Measurements from ENCODE around the gene FBXO21.

The FBXO21 gene

DNA sequence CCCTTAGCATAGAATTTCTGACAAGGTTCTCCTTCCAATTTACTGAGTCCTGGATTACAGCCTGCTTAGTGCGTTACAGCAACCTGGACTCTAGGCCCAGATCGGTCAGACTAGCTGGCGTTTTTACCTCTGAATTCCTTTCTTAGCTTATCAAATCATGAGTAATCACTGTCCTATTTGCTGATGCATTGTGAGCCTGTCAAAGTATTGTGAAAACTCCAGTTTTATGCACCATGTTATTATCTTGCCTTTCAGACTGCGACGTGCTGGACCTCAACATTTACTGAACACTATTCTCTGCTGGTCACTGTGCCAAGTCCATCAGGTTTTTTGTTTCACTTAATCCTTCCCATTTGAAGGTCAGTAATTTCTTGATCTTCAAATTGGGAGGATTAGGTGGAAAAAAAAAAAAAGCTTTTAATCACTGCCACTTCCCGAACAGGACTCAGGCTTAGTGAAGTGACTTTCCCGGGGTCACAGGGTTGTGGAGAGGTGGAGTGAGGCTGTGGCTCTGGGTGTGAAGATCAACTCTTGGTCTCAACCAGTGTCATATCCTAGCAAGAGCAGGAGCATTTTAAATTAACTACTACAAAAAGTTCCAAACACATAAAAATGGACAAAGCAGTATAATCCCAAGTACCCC, 31.2 kb downstream of the FBXO21 start:
- Histone ChIP-seq H3K27ac (ENCODE audit: low read depth, low read length) (no peak overlapping the region), H2BK12ac (ENCODE audit: low read length) (no peak overlapping the region), H3K4ac (ENCODE audit: low read depth, low read length) (no peak overlapping the region), H3K9me3 (ENCODE audit: insufficient read depth, low read depth, low read length) (no peaks in the 10 kb centered on the region), H2AFZ (ENCODE audit: insufficient read depth, low read length, poor library complexity) (no peak overlapping the region), H2AK5ac (ENCODE audit: low read length) (no peak overlapping the region), H3K4me2 (ENCODE audit: low read length) (no peak overlapping the region), H3K14ac (ENCODE audit: low read length) (no peak overlapping the region), H3K23ac (ENCODE audit: low read length) (no peak overlapping the region), H4K8ac (ENCODE audit: low read depth, low read length) (no peak overlapping the region), H3K4me3 (ENCODE audit: low read depth, low read length) (no peak overlapping the region), H2BK120ac (ENCODE audit: insufficient read depth, low read length, poor library complexity) (no peak overlapping the region), H3K4me1 (ENCODE audit: control insufficient read depth in 1 of 2, insufficient read depth in 2 of 2, low read length in 2 of 2) (no peaks in the 10 kb centered on the region), H3K36me3 (ENCODE audit: control insufficient read depth in 1 of 2, insufficient read depth in 2 of 2, low read length in 2 of 2) (peaks cover 50 to 72% of the 10 kb centered on the region in 2 experiments), H4K12ac (ENCODE audit: low read depth, low read length) (no peak overlapping the region), H3K9ac (ENCODE audit: low read length) (no peak overlapping the region), H4K91ac (ENCODE audit: low read depth, low read length) (no peak overlapping the region), H3K18ac (ENCODE audit: low read length) (no peak overlapping the region), H3K79me2 (ENCODE audit: control insufficient read depth, insufficient read depth, low read length, poor library complexity) (no peaks in the 10 kb centered on the region), H3K27me3 (ENCODE audit: insufficient read depth, low read length) (no peaks in the 10 kb centered on the region), H2BK5ac (ENCODE audit: low read depth, low read length, poor library complexity) (no peak overlapping the region), H3K79me1 (ENCODE audit: low read length) (no peaks in the 10 kb centered on the region)
- WGBS (ENCODE audit: extremely low coverage, insufficient coverage, insufficient read length) = no CpG with 5 or more reads among the region's 7 CpGs
- peak; percentile 66 to 88 for DNase-seq

DNA sequence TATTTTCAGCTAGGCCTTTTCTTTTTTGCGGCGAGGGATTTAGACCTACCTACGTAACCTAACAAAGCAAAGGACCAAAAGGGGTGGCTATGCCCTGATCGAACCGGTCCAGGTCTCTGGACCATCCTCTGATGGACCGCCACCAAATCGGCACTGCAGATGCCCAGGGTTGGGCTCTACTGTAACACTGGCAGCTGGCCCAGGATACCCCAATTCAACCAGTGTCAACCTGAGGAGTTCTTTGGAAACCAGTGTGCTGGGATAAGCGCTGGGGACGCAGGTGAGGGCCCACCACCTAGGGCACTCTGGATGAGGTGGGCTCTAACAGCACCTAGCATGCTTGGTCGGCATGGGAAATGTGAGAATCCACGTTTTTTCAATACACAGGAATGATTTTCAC, 32.2 kb downstream of the FBXO21 start:
- no peak overlapping the region for H3K23ac ChIP-seq (ENCODE audit: low read length)
- H2BK120ac ChIP-seq (ENCODE audit: insufficient read depth, low read length, poor library complexity) = no peak overlapping the region
- H2AK5ac ChIP-seq (ENCODE audit: low read length) = no peak overlapping the region
- H3K4ac ChIP-seq (ENCODE audit: low read depth, low read length) = no peak overlapping the region
- H3K18ac ChIP-seq (ENCODE audit: low read length) = no peak overlapping the region
- H3K4me3 ChIP-seq (ENCODE audit: low read depth, low read length) = no peak overlapping the region
- no peaks in the 10 kb centered on the region for H3K79me1 ChIP-seq (ENCODE audit: low read length)
- no CpG with 5 or more reads among the region's 11 CpGs for WGBS (ENCODE audit: extremely low coverage, insufficient coverage, insufficient read length)
- H3K4me2 ChIP-seq (ENCODE audit: low read length) = no peak overlapping the region
- H3K9me3 ChIP-seq (ENCODE audit: insufficient read depth, low read depth, low read length) = no peaks in the 10 kb centered on the region
- H3K27ac ChIP-seq (ENCODE audit: low read depth, low read length) = no peak overlapping the region
- H3K14ac ChIP-seq (ENCODE audit: low read length) = no peak overlapping the region
- H3K36me3 ChIP-seq (ENCODE audit: control insufficient read depth in 1 of 2, insufficient read depth in 2 of 2, low read length in 2 of 2) = peaks cover 49 to 74% of the 10 kb centered on the region in 2 experiments
- no peaks in the 10 kb centered on the region for H3K27me3 ChIP-seq (ENCODE audit: insufficient read depth, low read length)
- H4K8ac ChIP-seq (ENCODE audit: low read depth, low read length) = no peak overlapping the region
- H2AFZ ChIP-seq (ENCODE audit: insufficient read depth, low read length, poor library complexity) = no peak overlapping the region
- H4K12ac ChIP-seq (ENCODE audit: low read depth, low read length) = no peak overlapping the region
- H3K79me2 ChIP-seq (ENCODE audit: control insufficient read depth, insufficient read depth, low read length, poor library complexity) = no peaks in the 10 kb centered on the region
- no peak overlapping the region for H2BK5ac ChIP-seq (ENCODE audit: low read depth, low read length, poor library complexity)
- DNase-seq = no peak
- no peak overlapping the region for H3K9ac ChIP-seq (ENCODE audit: low read length)
- H4K91ac ChIP-seq (ENCODE audit: low read depth, low read length) = no peak overlapping the region
- H2BK12ac ChIP-seq (ENCODE audit: low read length) = no peak overlapping the region
- H3K4me1 ChIP-seq (ENCODE audit: control insufficient read depth in 1 of 2, insufficient read depth in 2 of 2, low read length in 2 of 2) = no peaks in the 10 kb centered on the region

DNA sequence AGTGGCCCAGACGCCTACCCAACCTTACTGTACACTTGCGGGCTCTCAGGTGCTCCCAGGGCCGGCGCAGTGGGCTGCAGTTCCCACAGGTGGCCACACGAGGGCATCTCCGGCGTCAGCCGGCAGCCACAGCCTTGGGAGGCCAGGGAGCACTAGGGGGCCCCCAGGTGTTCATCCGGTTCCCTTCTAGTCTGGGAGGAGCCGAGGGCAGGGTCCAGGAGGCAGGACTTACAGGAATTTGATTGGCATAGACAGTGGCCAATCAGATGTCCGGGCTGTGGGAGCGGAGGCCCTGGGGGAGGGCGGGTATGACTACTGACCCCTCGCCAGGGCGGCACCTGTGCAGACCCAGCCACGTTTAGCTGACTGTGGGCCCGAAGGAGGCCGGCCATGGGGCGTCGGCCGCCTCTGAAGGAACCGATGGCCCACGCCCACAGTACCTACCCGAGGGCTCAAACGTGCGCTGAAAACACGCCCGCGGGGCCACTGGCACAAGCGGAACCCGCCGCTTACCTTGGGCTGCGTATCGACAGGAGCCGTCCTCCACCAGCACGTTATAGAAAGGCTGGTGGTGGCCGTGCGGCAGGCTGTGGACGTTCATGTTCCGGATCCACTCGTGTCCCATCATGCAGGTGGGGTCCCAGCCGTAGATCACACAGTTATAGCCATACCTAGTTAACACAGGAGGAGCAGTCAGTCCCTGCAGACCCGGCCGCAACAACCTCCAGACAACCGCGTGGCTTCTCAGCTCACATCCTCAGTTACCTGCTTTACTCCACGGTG, 34.8 kb downstream of the FBXO21 start:
- no peak overlapping the region for H2BK120ac ChIP-seq (ENCODE audit: insufficient read depth, low read length, poor library complexity)
- H3K79me2 ChIP-seq (ENCODE audit: control insufficient read depth, insufficient read depth, low read length, poor library complexity) = no peaks in the 10 kb centered on the region
- H3K14ac ChIP-seq (ENCODE audit: low read length) = no peak overlapping the region
- no peak overlapping the region for H2AFZ ChIP-seq (ENCODE audit: insufficient read depth, low read length, poor library complexity)
- no peak overlapping the region for H2BK5ac ChIP-seq (ENCODE audit: low read depth, low read length, poor library complexity)
- no peak overlapping the region for H3K27ac ChIP-seq (ENCODE audit: low read depth, low read length)
- H3K79me1 ChIP-seq (ENCODE audit: low read length) = no peaks in the 10 kb centered on the region
- WGBS (ENCODE audit: extremely low coverage, insufficient coverage, insufficient read length) = no CpG with 5 or more reads among the region's 47 CpGs
- no peak overlapping the region for H3K4me3 ChIP-seq (ENCODE audit: low read depth, low read length)
- H2AK5ac ChIP-seq (ENCODE audit: low read length) = no peak overlapping the region
- DNase-seq = peak; percentile 80 to 87
- no peaks in the 10 kb centered on the region for H3K9me3 ChIP-seq (ENCODE audit: insufficient read depth, low read depth, low read length)
- H3K18ac ChIP-seq (ENCODE audit: low read length) = no peak overlapping the region
- no peaks in the 10 kb centered on the region for H3K4me1 ChIP-seq (ENCODE audit: control insufficient read depth in 1 of 2, insufficient read depth in 2 of 2, low read length in 2 of 2)
- H3K36me3 ChIP-seq (ENCODE audit: control insufficient read depth in 1 of 2, insufficient read depth in 2 of 2, low read length in 2 of 2) = peaks cover 34 to 56% of the 10 kb centered on the region in 2 experiments
- H3K23ac ChIP-seq (ENCODE audit: low read length) = no peak overlapping the region
- no peak overlapping the region for H3K9ac ChIP-seq (ENCODE audit: low read length)
- no peak overlapping the region for H4K8ac ChIP-seq (ENCODE audit: low read depth, low read length)
- H3K27me3 ChIP-seq (ENCODE audit: insufficient read depth, low read length) = no peaks in the 10 kb centered on the region
- no peak overlapping the region for H3K4me2 ChIP-seq (ENCODE audit: low read length)
- peak overlapping the region; percentile 72 for H4K12ac ChIP-seq (ENCODE audit: low read depth, low read length)
- H2BK12ac ChIP-seq (ENCODE audit: low read length) = no peak overlapping the region
- H4K91ac ChIP-seq (ENCODE audit: low read depth, low read length) = no peak overlapping the region
- H3K4ac ChIP-seq (ENCODE audit: low read depth, low read length) = no peak overlapping the region

DNA sequence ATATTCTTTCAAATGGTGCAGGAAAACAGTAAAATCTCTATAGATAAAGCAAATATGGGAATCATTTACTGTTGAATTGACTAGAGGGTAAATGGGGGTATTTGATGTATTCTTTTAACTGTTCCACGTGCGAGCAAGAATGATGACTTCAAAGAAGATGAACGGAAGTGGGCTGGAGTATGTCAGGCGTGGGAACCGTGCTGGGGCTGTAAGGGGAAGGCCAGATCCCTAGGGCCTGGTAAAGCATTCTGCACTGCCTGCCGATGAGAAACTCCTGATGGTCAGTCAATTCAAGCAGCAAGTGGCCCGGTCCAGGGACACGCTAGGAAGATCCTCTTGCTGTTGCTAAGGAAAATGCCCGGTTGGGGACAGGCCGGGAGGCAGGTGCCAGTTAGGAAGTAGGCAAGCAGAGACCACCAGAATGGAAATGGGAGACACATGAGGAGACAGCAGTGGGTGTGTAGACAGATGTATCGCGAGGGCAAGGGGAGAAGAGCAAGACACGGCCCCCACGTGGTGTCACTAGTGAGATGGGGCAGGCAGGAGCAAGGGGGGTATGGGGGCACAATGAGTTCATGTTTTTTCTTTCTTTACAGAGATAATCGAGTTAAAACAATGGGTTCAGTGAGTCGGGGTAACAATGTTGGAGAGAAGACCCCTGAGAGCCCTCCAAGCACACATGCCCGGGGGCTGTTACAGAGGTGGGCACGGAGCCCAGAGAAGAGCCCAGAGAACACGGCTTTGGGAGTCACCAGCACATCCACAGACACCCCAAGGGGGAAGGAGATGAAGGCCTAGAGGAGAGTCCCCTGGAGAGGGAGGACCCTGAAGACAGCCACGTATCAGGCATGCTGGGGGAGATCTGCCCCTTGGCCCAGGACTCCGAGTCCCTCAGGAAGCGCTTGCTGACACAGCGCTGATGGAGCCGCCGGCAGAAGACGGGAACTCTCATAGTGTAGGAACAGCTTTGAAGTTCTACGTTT, 37.2 kb downstream of the FBXO21 start:
- no CpG with 5 or more reads among the region's 27 CpGs for WGBS (ENCODE audit: extremely low coverage, insufficient coverage, insufficient read length)

More for the DNA sequence above, 37.2 kb downstream of the FBXO21 start:
- Histone ChIP-seq H3K14ac (ENCODE audit: low read length) (no peak overlapping the region), H3K4me1 (ENCODE audit: control insufficient read depth in 1 of 2, insufficient read depth in 2 of 2, low read length in 2 of 2) (no peaks in the 10 kb centered on the region), H2BK120ac (ENCODE audit: insufficient read depth, low read length, poor library complexity) (no peak overlapping the region), H4K8ac (ENCODE audit: low read depth, low read length) (no peak overlapping the region), H3K4me3 (ENCODE audit: low read depth, low read length) (no peak overlapping the region), H3K4me2 (ENCODE audit: low read length) (no peak overlapping the region), H3K79me1 (ENCODE audit: low read length) (no peaks in the 10 kb centered on the region), H2BK5ac (ENCODE audit: low read depth, low read length, poor library complexity) (no peak overlapping the region), H3K23ac (ENCODE audit: low read length) (no peak overlapping the region), H3K79me2 (ENCODE audit: control insufficient read depth, insufficient read depth, low read length, poor library complexity) (no peaks in the 10 kb centered on the region), H3K9me3 (ENCODE audit: insufficient read depth, low read depth, low read length) (no peaks in the 10 kb centered on the region), H3K27me3 (ENCODE audit: insufficient read depth, low read length) (no peaks in the 10 kb centered on the region), H2AK5ac (ENCODE audit: low read length) (no peak overlapping the region), H4K12ac (ENCODE audit: low read depth, low read length) (no peak overlapping the region), H3K18ac (ENCODE audit: low read length) (no peak overlapping the region), H4K91ac (ENCODE audit: low read depth, low read length) (no peak overlapping the region), H3K36me3 (ENCODE audit: control insufficient read depth in 1 of 2, insufficient read depth in 2 of 2, low read length in 2 of 2) (peaks cover 36 to 49% of the 10 kb centered on the region in 2 experiments), H2AFZ (ENCODE audit: insufficient read depth, low read length, poor library complexity) (no peak overlapping the region), H3K27ac (ENCODE audit: low read depth, low read length) (no peak overlapping the region), H2BK12ac (ENCODE audit: low read length) (no peak overlapping the region), H3K4ac (ENCODE audit: low read depth, low read length) (no peak overlapping the region), H3K9ac (ENCODE audit: low read length) (no peak overlapping the region)
- DNase-seq = no peak

Measured in trophoblast cell (in vitro differentiated cells and primary cell).